Hepatocyte (in vitro differentiated cells): ENCODE measurements around the gene MEA1. TPM values are rescaled to one million over a fixed set of nuclear protein-coding genes. Genes with fewer than 3 reads are reported as not detected.
A peak's percentile ranks its signal among the peaks of the same experiment; 100 is the strongest.

Experiments used
- DNase-seq: peaks from one replicate; pipeline ENCODE4 v3.0.0-alpha.2; 2016; ENCODE audit warnings: low spot score
- H2AFZ ChIP-seq: fragments of 200-600 bp; sonication (generic); 2 replicates; pipeline ENCODE4 v1.6.0; 2016; ENCODE audit warnings: antibody characterized with exemption, mild to moderate bottlenecking
- H3K27ac ChIP-seq: fragments of 200-600 bp; sonication (generic); 2 replicates; pipeline ENCODE4 v1.5.1; 2016; ENCODE audit warnings: mild to moderate bottlenecking
- H3K27me3 ChIP-seq: fragments of 200-600 bp; sonication (generic); 2 replicates; pipeline ENCODE4 v1.6.1; 2016
- H3K36me3 ChIP-seq: fragments of 200-600 bp; sonication (generic); replicated peaks from 2 replicates; pipeline ENCODE4 v1.5.1; 2016; ENCODE audit warnings: low read depth; ENCODE audit not compliant: insufficient read depth
- H3K4me1 ChIP-seq: fragments of 200-600 bp; sonication (generic); 2 replicates; pipeline ENCODE4 v1.5.1; 2016; ENCODE audit warnings: mild to moderate bottlenecking, moderate library complexity; ENCODE audit not compliant: insufficient read depth
- H3K4me2 ChIP-seq: fragments of 200-600 bp; sonication (generic); 2 replicates; pipeline ENCODE4 v1.6.0; 2016
- H3K4me3 ChIP-seq: fragments of 200-600 bp; sonication (generic); 2 replicates; pipeline ENCODE4 v1.5.1; 2016; ENCODE audit warnings: mild to moderate bottlenecking
- H3K79me2 ChIP-seq: fragments of 200-600 bp; sonication (generic); 2 replicates; pipeline ENCODE4 v1.6.0; 2017; ENCODE audit warnings: mild to moderate bottlenecking
- H3K9me2 ChIP-seq: fragments of 200-600 bp; sonication (generic); replicated peaks from 2 replicates; pipeline ENCODE4 v1.6.0; 2017; ENCODE audit warnings: mild to moderate bottlenecking; ENCODE audit not compliant: insufficient read depth
- H3K9me3 ChIP-seq: fragments of 200-600 bp; sonication (generic); 2 replicates; pipeline ENCODE4 v1.5.1; 2016; ENCODE audit warnings: low read depth, mild to moderate bottlenecking
- H4K20me1 ChIP-seq: fragments of 200-600 bp; sonication (generic); 2 replicates; pipeline ENCODE4 v1.6.0; 2016; ENCODE audit warnings: mild to moderate bottlenecking; ENCODE audit not compliant: insufficient read depth, poor library complexity, severe bottlenecking
- EZH2 ChIP-seq: fragments of 200-600 bp; sonication (generic); IDR thresholded peaks from 2 replicates; pipeline ENCODE4 v1.6.1; 2016; ENCODE audit warnings: antibody characterized with exemption, mild to moderate bottlenecking, borderline replicate concordance
- EZH2phosphoT487 ChIP-seq: fragments of 200-600 bp; sonication (generic); IDR thresholded peaks from one replicate; pipeline ENCODE4 v1.6.1; 2018; ENCODE audit warnings: antibody characterized with exemption, mild to moderate bottlenecking, low read depth, moderate library complexity; ENCODE audit not compliant: unreplicated experiment, severe bottlenecking
- WGBS: methylation state at CpG from one replicate; pipeline ENCODE4 v1.1.6; 2016; ENCODE audit warnings: low lambda C conversion rate; ENCODE audit errors: missing lambda C conversion rate; 5-methylcytosine and 5-hydroxymethylcytosine counted together
- polyA plus RNA-seq: library from polyadenylated mRNA; unstranded; fragments of >200 nt; fragmentation: Nextera tagmentation; extraction: Ambion mirVana; gene quantifications from 2 replicates; pipeline ENCODE4 v1.2.1, GENCODE V29; 2016
- total RNA-seq: library from RNA; depleted of rRNA; stranded (reverse); fragments of >200 nt; gene quantifications from 2 replicates; pipeline ENCODE4 v1.2.3, GENCODE V29; 2014
- TF ChIP-seq, protein P1 (sequence below): fragments of 200-600 bp; sonication (generic); IDR thresholded peaks from 2 replicates; pipeline ENCODE4 v1.5.1; 2016; ENCODE audit warnings: antibody characterized with exemption, mild to moderate bottlenecking; ENCODE audit not compliant: poor library complexity

MEA1 gene
- total and polyA plus RNA-seq, 2 experiments from 2014 or later, result 73.3 to 127 TPM

DNA sequence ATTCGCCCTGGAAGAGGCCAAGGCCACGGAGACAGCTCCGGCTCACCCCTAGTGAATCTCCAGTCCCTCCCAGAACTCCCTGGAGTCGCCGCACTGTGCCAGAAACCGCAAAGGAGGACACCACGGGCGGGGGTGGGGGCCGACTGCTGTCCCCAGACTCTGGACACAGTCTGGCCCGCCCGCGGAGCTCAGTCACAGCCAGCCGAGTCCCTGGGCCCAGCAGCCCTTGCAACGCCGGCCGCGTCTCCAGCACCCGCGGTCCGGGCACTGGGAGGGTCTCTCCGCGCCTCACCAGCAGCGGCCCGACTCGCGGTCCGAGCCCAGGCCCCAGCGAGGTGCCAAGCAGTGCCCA lies 35.3 kb downstream of the MEA1 start:
- Histone ChIP-seq H2AFZ (peak overlapping the region; percentile 91), H3K79me2 (peaks cover 33% of the 10 kb centered on the region), H3K27me3 (no peaks in the 10 kb centered on the region), H3K4me2 (peak overlapping the region; percentile 85), H3K36me3 (no peaks in the 10 kb centered on the region), H3K4me1 (peaks cover 12% of the 10 kb centered on the region), H3K9me3 (no peaks in the 10 kb centered on the region), H4K20me1 (no peaks in the 10 kb centered on the region), H3K9me2 (no peaks in the 10 kb centered on the region), H3K27ac (peak overlapping the region; percentile 97), H3K4me3 (peak overlapping the region; percentile 95)
- TF ChIP-seq, protein P1, sequence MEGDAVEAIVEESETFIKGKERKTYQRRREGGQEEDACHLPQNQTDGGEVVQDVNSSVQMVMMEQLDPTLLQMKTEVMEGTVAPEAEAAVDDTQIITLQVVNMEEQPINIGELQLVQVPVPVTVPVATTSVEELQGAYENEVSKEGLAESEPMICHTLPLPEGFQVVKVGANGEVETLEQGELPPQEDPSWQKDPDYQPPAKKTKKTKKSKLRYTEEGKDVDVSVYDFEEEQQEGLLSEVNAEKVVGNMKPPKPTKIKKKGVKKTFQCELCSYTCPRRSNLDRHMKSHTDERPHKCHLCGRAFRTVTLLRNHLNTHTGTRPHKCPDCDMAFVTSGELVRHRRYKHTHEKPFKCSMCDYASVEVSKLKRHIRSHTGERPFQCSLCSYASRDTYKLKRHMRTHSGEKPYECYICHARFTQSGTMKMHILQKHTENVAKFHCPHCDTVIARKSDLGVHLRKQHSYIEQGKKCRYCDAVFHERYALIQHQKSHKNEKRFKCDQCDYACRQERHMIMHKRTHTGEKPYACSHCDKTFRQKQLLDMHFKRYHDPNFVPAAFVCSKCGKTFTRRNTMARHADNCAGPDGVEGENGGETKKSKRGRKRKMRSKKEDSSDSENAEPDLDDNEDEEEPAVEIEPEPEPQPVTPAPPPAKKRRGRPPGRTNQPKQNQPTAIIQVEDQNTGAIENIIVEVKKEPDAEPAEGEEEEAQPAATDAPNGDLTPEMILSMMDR, result no peak
- TF ChIP-seq EZH2, result no peak
- no peak for TF ChIP-seq EZH2phosphoT487
- DNase-seq, result peak; percentile 62
- 1% methylated on average over 24 of the region's 28 CpGs for WGBS

DNA sequence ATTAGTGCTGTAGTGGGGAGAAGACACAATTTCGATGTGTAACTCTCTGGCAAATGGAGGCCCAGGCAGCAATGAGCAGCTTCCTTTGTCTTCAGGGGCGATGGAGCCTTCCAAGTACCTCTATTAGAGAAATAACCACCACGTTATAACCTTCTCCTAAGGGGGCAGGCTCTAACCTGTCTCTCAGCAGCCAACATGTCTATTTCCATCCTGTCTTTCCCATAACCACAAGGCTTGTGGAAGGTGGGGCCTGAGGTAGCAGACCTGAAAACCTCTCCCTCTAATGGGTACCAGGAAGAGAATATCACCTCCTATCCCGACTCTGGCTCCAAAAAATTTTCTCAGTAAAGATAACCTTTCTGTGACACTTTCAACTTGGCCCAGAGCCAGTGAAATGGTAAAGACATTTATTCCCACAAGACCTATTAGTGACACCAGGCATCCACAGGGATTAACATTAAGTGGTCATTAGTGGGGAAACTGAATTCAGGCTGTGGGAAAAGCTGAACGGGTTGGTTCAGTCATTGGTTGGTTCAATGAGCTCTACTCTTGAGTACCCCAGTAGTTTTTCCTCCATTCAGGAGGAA lies 38.7 kb downstream of the MEA1 start:
- no peak overlapping the region for H3K4me3 ChIP-seq
- no peaks in the 10 kb centered on the region for H3K9me2 ChIP-seq
- 91% methylated on average over 5 of the region's 5 CpGs for WGBS
- H3K4me1 ChIP-seq, result peaks cover 11% of the 10 kb centered on the region
- TF ChIP-seq EZH2, result no peak
- no peaks in the 10 kb centered on the region for H3K27me3 ChIP-seq
- no peaks in the 10 kb centered on the region for H3K9me3 ChIP-seq
- DNase-seq, result no peak
- no peak overlapping the region for H3K4me2 ChIP-seq
- no peak overlapping the region for H2AFZ ChIP-seq
- H3K36me3 ChIP-seq, result no peaks in the 10 kb centered on the region
- H3K79me2 ChIP-seq, result peaks cover 33% of the 10 kb centered on the region
- no peaks in the 10 kb centered on the region for H4K20me1 ChIP-seq
- H3K27ac ChIP-seq, result no peak overlapping the region

DNA sequence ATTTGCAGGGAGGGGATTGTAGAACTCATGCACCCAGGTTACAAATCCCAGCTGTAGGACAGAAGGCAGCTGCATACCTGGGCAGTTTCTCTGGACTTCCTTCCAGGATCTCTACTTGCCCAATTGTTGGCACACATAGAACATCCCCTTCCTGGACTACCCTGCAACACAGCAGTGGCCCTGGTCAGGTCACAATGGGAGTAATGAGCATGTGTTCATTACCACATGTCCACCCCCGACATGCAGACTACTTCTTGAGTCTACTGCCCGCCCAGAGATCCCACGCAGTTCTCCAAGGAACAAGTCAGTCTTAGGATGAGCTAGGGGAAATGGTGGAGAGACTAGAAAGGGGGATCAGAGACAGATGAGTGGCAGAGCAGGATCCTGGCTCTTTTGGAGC lies 39.8 kb downstream of the MEA1 start:
- Histone ChIP-seq H2AFZ (no peak overlapping the region), H3K27ac (no peak overlapping the region), H4K20me1 (no peaks in the 10 kb centered on the region), H3K79me2 (peaks cover 33% of the 10 kb centered on the region), H3K9me3 (no peaks in the 10 kb centered on the region), H3K36me3 (no peaks in the 10 kb centered on the region), H3K4me2 (no peak overlapping the region), H3K4me1 (peaks cover 11% of the 10 kb centered on the region), H3K9me2 (no peaks in the 10 kb centered on the region), H3K4me3 (no peak overlapping the region), H3K27me3 (no peaks in the 10 kb centered on the region)
- DNase-seq, result no peak
- WGBS, result 89% methylated on average over 3 of the region's 3 CpGs
- TF ChIP-seq, protein P1, result no peak
- no peak for TF ChIP-seq EZH2
- TF ChIP-seq EZH2phosphoT487, result no peak

DNA sequence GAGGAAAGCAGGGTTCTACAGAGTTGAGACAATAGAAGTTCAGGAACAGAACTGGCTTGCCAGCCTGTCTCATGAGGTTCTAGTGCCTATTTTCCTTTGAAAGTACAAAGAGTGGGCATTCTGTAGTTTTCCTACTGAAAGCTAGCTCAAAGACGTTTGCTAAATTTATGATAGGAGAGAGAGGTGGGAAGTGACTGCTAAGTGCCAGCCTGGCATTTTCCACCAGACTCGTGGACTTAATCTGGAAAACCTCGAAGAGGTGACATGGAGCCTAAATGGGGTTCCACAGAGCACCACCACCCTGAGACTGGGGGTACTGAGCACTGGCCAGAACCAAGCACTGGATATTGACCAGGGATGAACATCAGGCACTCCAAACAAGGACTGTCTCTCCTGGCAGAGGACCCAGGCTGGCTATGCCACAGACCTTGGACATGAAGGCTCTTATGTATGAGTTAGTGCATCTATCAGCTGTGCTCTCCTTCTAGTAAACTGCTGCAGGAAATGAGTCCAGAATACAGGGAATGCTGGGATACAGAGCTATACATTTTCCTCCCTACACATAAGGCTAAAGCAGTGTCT lies 41.9 kb downstream of the MEA1 start:
- Histone ChIP-seq H3K36me3 (no peaks in the 10 kb centered on the region), H3K4me3 (no peak overlapping the region), H3K27me3 (no peaks in the 10 kb centered on the region), H3K9me3 (no peaks in the 10 kb centered on the region), H3K4me1 (no peaks in the 10 kb centered on the region), H4K20me1 (no peaks in the 10 kb centered on the region), H3K79me2 (peaks cover 13% of the 10 kb centered on the region), H3K27ac (no peak overlapping the region), H2AFZ (no peak overlapping the region), H3K4me2 (no peak overlapping the region), H3K9me2 (no peaks in the 10 kb centered on the region)
- TF ChIP-seq EZH2 (no peak), EZH2phosphoT487 (no peak)
- TF ChIP-seq, protein P1, result no peak
- no peak for DNase-seq
- WGBS, result 89% methylated on average over 3 of the region's 3 CpGs
